ENCODE measurements around the gene PRDX6.
"Not testable (repeated sequence)": the region's sequence is repeated elsewhere in the genome, so short reads cannot be mapped to it uniquely, and the experiment has no call there.

The PRDX6 gene

DNA sequence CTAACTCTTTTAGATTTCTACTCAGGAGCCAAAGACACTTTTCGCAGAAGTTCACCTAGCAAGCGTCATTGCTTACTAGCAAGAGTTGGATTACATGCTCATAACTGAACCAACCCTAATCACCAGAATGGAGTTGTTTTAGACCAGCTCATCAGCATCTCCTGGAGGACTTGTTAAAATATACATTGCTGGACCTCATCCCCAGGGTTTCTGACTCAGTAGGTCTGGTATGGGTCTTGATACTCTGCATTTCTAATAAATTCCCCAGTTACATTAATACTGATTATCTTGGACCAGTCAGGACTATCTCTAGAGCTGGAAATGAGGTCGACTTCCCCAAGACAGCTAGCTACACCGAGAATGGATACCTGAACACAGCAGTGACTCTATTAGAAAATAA is 9.7 kb upstream of the PRDX6 start:
- peaks cover 68% of the 10 kb centered on the region for H3K9me3 ChIP-seq
- no peak overlapping the region for H3K27ac ChIP-seq
- peaks cover 20% of the 10 kb centered on the region for H3K36me3 ChIP-seq
- no peak overlapping the region for H3K4me3 ChIP-seq
- no peak overlapping the region for H3K4me2 ChIP-seq
- no peak for TF ChIP-seq Cebpa-rat (IDR thresholded peaks at IDR 0.05)
- H4K20me1 ChIP-seq: no peaks in the 10 kb centered on the region
- H3K4me1 ChIP-seq: no peaks in the 10 kb centered on the region
- H3K9ac ChIP-seq: no peak overlapping the region
- no peaks in the 10 kb centered on the region for H3K27me3 ChIP-seq

DNA sequence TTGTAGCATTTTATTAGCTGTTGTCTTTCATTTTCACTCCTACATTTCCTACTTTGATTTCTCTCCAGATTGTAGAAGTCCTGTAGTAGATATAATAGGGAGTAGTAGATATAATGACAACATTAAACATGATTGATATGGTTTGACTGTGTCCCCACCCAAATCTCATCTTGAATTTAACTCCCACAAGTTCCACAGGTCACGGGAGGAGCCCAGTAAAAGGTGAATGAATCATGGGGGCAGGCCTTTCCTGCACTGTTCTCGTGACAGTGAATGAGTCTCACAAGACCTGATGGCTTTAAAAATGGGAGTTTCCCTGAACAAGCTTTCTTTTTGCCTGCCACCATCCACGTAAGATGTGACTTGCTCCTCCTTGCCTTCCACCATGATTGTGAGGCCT is 7.5 kb upstream of the PRDX6 start:
- Histone ChIP-seq H3K9me3 (peaks cover 62% of the 10 kb centered on the region), H3K4me1 (no peaks in the 10 kb centered on the region), H3K36me3 (peaks cover 24% of the 10 kb centered on the region), H4K20me1 (no peaks in the 10 kb centered on the region), H3K4me2 (no peak overlapping the region), H3K4me3 (no peak overlapping the region), H3K27me3 (no peaks in the 10 kb centered on the region), H3K27ac (no peak overlapping the region), H3K9ac (no peak overlapping the region)
- no peak for TF ChIP-seq Cebpa-rat (IDR thresholded peaks at IDR 0.05)

DNA sequence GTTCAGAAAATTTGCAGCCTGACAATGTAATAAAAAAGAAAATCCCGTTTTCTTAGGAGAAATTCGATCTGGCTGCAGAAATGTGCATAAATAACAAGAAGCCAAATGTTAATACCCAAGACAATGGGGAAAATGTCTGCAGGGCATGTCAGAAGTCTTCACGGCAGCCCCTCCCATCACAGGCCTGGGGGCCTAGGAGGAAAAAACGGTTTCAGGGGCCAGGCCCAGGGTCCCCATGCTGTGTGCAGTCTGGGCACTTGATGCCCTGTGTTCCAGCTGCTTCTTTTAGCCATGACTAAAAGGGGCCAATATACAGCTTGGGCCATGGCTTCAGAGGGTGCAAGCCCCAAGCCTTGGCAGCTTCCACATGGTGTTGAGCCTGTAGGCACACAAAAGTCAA is 6.5 kb upstream of the PRDX6 start:
- H3K9me3 ChIP-seq: peaks cover 61% of the 10 kb centered on the region
- H3K4me2 ChIP-seq: no peak overlapping the region
- H4K20me1 ChIP-seq: no peaks in the 10 kb centered on the region
- no peak for TF ChIP-seq Cebpa-rat (IDR thresholded peaks at IDR 0.05)
- no peak overlapping the region for H3K27ac ChIP-seq
- H3K27me3 ChIP-seq: no peaks in the 10 kb centered on the region
- H3K4me3 ChIP-seq: no peak overlapping the region; the same call in 1 of the 2 replicates
- peaks cover 24% of the 10 kb centered on the region for H3K36me3 ChIP-seq
- H3K9ac ChIP-seq: no peak overlapping the region
- peaks cover 6% of the 10 kb centered on the region for H3K4me1 ChIP-seq

DNA sequence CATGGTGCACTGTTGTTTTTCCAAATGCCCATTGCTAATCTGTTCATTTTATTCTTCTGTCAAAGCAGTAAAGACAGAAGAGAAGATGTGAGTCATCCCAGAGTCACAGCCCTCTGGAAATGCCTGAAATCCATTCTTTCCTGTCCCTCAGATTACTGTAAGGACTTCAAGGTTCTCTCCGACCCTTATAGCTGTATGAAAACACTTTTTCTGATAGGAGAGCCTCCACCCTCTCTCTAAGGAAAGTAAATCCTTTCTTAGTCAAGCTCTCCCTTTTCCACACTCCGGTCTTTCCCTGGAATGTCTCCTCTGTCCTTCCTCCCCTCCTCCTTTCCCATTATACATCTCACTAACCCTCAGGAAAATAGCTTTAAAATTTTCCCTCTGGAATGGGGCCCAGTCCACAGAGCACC is 3.5 kb upstream of the PRDX6 start:
- peaks cover 39% of the 10 kb centered on the region for H3K9me3 ChIP-seq
- H3K27ac ChIP-seq: no peak overlapping the region
- peaks cover 8% of the 10 kb centered on the region for H4K20me1 ChIP-seq
- no peak overlapping the region for H3K9ac ChIP-seq
- no peak overlapping the region for H3K4me3 ChIP-seq
- H3K36me3 ChIP-seq: peaks cover 24% of the 10 kb centered on the region
- no peak overlapping the region for H3K4me2 ChIP-seq
- no peak for TF ChIP-seq Cebpa-rat (IDR thresholded peaks at IDR 0.05)
- peaks cover 22% of the 10 kb centered on the region for H3K4me1 ChIP-seq
- no peaks in the 10 kb centered on the region for H3K27me3 ChIP-seq

DNA sequence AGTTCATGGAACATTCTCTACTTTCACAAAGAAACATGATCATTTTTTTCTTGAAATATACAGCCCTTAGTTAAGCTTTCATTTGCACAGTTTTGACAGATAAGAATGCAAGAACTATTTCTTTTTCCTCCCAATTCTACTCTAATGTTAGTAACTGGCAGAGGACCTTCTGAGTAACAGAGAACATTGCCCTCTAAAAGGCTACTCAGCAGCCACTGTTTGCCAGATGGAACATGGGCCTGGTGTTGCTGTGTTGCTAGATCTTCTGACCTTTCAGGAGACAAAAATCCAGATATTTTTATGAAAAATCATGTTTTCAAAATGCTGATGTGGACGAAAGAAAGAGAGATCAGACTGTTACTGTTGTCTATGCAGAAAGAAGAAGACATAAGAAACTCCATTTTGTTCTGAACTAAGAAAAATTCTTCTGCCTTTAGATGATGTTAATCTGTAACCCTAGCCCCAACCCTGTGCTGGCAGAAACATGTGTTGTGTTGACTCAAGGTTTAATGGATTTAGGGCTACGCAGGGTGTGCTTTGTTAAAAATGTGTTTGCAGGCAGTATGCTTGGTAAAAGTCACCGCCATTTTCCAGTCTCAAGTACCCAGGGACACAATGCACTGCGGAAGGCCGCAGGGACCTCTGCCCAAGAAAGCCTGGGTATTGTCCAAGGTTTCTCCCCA is 2.9 kb upstream of the PRDX6 start:
- Histone ChIP-seq H3K4me1 (peaks cover 28% of the 10 kb centered on the region), H3K36me3 (peaks cover 24% of the 10 kb centered on the region), H3K4me3 (no peak overlapping the region), H4K20me1 (peaks cover 14% of the 10 kb centered on the region), H3K27ac (no peak overlapping the region), H3K27me3 (no peaks in the 10 kb centered on the region), H3K9me3 (peaks cover 34% of the 10 kb centered on the region), H3K9ac (no peak overlapping the region), H3K4me2 (no peak overlapping the region)
- TF ChIP-seq Cebpa-rat (IDR thresholded peaks at IDR 0.05): no peak

DNA sequence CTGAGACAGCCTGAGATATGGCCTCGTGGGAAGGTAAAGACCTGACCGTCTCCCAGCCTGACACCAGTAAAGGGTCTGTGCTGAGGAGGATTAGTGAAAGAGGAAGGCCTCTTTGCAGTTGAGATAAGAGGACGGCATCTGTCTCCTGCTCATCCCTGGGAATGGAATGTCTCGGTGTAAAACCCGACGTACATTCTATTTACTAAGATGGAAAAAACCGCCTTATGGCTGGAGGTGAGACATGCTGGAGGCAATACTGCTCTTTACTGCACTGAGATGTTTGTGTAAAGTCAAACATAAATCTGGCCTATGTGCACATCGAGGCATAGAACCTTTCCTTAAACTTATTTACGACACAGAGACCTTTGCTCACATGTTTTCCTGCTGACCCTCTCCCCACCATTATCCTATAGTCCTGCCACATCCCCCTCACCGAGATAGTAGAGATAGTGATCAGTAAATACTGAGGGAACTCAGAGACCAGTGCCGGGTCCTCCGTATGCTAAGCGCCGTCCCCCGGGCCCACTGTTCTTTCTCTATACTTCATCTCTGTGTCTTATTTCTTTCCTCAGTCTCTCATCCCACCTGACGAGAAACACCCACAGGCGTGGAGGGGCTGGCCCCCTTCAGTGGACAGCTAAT is 2.2 kb upstream of the PRDX6 start:
- not testable (repeated sequence) for H3K27ac ChIP-seq, H3K9ac ChIP-seq, H3K27me3 ChIP-seq, H3K4me3 ChIP-seq
- Histone ChIP-seq H3K36me3 (peaks cover 26% of the 10 kb centered on the region), H3K4me2 (peak overlapping the region; percentile 7; the same call in 1 of the 2 replicates), H3K4me1 (peaks cover 33% of the 10 kb centered on the region), H3K9me3 (peaks cover 27% of the 10 kb centered on the region), H4K20me1 (peaks cover 20% of the 10 kb centered on the region)

DNA sequence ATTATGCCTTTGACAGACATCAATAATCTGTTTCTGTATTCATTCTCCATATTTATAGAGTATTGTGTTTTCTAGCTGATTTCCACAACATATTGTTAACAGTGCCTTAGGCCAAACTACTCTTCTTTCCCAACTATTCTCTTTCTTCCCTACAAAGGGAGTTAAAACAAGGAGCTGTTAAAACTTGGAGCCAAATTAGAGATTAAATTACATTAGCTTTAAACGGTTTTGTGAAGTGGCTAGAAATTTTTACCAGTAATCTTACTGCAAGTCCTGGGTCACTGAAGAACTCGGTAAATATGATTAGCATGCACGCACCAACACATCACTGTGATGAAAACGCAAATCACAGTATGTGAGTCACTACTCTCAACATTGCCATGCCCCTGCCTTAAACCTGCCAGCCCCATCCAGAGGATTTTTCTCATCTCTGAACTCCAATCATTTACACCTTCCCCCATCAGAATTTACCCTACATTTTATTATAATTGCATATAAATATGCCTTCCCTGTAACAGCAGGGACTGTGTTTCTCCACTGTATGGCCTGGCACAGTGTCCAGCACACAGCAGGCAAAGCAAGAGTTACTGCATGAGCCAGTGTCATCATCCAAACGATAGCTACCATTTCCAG is 1.5 kb upstream of the PRDX6 start:
- H3K4me1 ChIP-seq: peaks cover 33% of the 10 kb centered on the region
- no peak overlapping the region for H3K27ac ChIP-seq
- TF ChIP-seq Cebpa-rat (IDR thresholded peaks at IDR 0.05): no peak
- peak overlapping the region; percentile 84; the same call in 1 of the 2 replicates for H3K4me3 ChIP-seq
- H3K4me2 ChIP-seq: peak overlapping the region; percentile 84
- no peaks in the 10 kb centered on the region for H3K27me3 ChIP-seq
- peaks cover 19% of the 10 kb centered on the region for H3K9me3 ChIP-seq
- peaks cover 28% of the 10 kb centered on the region for H4K20me1 ChIP-seq
- peaks cover 27% of the 10 kb centered on the region for H3K36me3 ChIP-seq
- H3K9ac ChIP-seq: peak overlapping the region; percentile 85

DNA sequence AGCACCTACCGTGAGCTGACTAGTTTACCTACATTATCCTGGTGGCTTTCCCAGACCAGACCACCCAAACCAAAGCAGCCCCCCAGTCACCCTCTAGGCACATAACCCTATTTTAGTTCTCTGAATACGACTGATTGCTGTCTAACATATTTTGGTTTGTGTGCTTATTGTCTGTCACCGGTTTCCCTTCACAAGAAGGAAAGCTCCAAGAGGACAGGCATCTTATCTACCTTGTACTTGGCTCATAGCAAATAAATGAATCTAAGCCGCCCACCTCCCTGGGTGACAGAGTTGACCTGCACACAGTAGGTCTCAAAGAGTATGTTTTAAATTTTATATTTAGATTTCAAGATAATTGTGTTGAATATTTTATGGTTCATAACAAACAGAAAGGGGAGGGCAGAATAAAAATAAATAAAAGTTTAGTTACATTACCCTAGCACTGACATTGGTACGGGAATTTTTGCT is 904 bp upstream of the PRDX6 start:
- H3K27ac ChIP-seq: peak overlapping the region; percentile 77; the same call in 1 of the 2 replicates
- peak overlapping the region; percentile 84 for H3K4me3 ChIP-seq
- no peak for TF ChIP-seq Cebpa-rat (IDR thresholded peaks at IDR 0.05)
- no peaks in the 10 kb centered on the region for H3K27me3 ChIP-seq
- peaks cover 27% of the 10 kb centered on the region for H3K36me3 ChIP-seq
- peaks cover 34% of the 10 kb centered on the region for H4K20me1 ChIP-seq
- peaks cover 33% of the 10 kb centered on the region for H3K4me1 ChIP-seq
- H3K4me2 ChIP-seq: peak overlapping the region; percentile 84
- peak overlapping the region; percentile 85 for H3K9ac ChIP-seq
- peaks cover 14% of the 10 kb centered on the region for H3K9me3 ChIP-seq

DNA sequence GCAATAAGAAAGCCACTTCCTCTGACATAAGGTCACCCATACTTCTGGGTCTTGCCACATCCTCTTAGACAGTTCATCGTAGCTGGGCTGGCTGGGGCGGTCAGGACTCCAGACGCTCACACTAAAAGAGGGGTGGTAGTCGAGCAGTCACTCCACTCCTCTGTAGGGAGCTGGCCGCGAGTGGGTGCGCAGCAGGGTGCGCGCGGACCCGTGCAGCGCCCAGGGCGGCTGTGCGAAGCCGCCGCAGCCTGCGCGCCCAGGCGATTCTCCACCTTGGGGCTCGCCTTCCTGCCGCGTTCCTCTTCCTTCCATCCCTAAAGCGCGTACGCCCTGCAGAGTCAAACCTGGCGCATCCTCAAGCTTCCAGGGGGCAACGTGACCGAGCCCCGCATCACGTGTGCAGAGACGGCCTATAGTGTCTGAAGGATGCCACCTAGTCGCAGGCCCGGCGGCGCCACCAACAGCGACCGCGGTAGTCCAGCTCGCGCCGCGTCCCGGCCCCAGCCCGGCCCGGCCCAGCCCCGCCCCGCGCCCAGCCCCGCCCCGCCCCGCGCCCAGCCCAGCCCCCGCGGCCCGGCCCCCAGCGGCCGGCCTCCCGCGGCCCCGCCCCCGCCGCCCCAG is 360 bp upstream of the PRDX6 start:
- H3K36me3 ChIP-seq: peaks cover 28% of the 10 kb centered on the region
- H3K9me3 ChIP-seq: peaks cover 8% of the 10 kb centered on the region
- peaks cover 33% of the 10 kb centered on the region for H3K4me1 ChIP-seq
- H3K27ac ChIP-seq: peak overlapping the region; percentile 77
- H4K20me1 ChIP-seq: peaks cover 39% of the 10 kb centered on the region
- no peaks in the 10 kb centered on the region for H3K27me3 ChIP-seq
- no peak for TF ChIP-seq Cebpa-rat (IDR thresholded peaks at IDR 0.05)
- peak overlapping the region; percentile 84 for H3K4me2 ChIP-seq
- H3K9ac ChIP-seq: peak overlapping the region; percentile 85
- peak overlapping the region; percentile 84 for H3K4me3 ChIP-seq

Data from BLaER1 (cell line).